ENCODE data around the gene CGRRF1.

GRCh38 chr14:54516709-54517108 lies 7.0 kb downstream of the CGRRF1 start:
- TF ChIP-seq JUND (IDR thresholded peaks at IDR 0.05) (no peak), CTCF (IDR thresholded peaks at IDR 0.05) (no peak), YY1 (IDR thresholded peaks at IDR 0.05; ENCODE audit: low read depth) (no peak), POLR2AphosphoS5 (IDR thresholded peaks at IDR 0.05; ENCODE audit: low read depth, low read length) (no peak), GATA2 (CRISPR knock-in tag; IDR thresholded peaks at IDR 0.05) (no peak), USF1 (IDR thresholded peaks at IDR 0.05; ENCODE audit: borderline replicate concordance, low read depth) (no peak)
